WTC11 (cell line): Measurements from ENCODE around the gene GTPBP8. TPM values are rescaled to one million over a fixed set of nuclear protein-coding genes. Genes with fewer than 3 reads are reported as not detected.
A peak's percentile ranks its signal among the peaks of the same experiment; 100 is the strongest.

ENCODE experiments used
- ATAC-seq: fragments of 200-7000 bp; cut with Tn5 transposase; 2 replicates; pipeline ENCODE4 v1.10.0; 2021; ENCODE audit warnings: mild to moderate bottlenecking, moderate library complexity
- Bru-seq: library from RNA; stranded (reverse); fragments of 400-500 nt; gene quantifications from one replicate; lab custom pipeline; 2021; lab: Mats Ljungman, UMichigan
- CTCF ChIA-PET: fragments of 300-600 bp; sonication (Branson Sonifier 250); formaldehyde crosslinking; loops from one replicate; lab custom pipeline; 2021; ENCODE audit warnings: antibody characterized with exemption; lab: Charles Lee
- POLR2A ChIA-PET: fragments of 350-600 bp; sonication (Branson Sonifier 250); formaldehyde crosslinking; loops from one replicate; lab custom pipeline; 2021; ENCODE audit warnings: antibody characterized with exemption; lab: Charles Lee
- DNase-seq: peaks from one replicate; pipeline ENCODE4 v3.0.0; 2021; ENCODE audit warnings: low spot score
- H3K27ac Mint-ChIP-seq: 2 replicates; pipeline ENCODE4 v1.8.0; 2021; ENCODE audit warnings: mixed read lengths
- H3K27me3 Mint-ChIP-seq: 2 replicates; pipeline ENCODE4 v1.8.0; 2021; ENCODE audit warnings: low read depth, mild to moderate bottlenecking, moderate library complexity, mixed read lengths
- H3K36me3 Mint-ChIP-seq: 2 replicates; pipeline ENCODE4 v1.8.0; 2021; ENCODE audit warnings: mixed read lengths
- H3K4me1 Mint-ChIP-seq: 2 replicates; pipeline ENCODE4 v1.8.0; 2022; ENCODE audit warnings: mixed read lengths
- H3K4me3 Mint-ChIP-seq: 2 replicates; pipeline ENCODE4 v1.8.0; 2021; ENCODE audit warnings: mild to moderate bottlenecking, moderate library complexity, mixed read lengths
- H3K9me3 Mint-ChIP-seq: 2 replicates; pipeline ENCODE4 v1.8.0; 2021; ENCODE audit warnings: mixed read lengths
- CBFB ChIP-seq: sonication (generic); formaldehyde crosslinking; IDR thresholded peaks from 2 replicates; pipeline ENCODE4 v1.8.1; 2022; ENCODE audit warnings: mild to moderate bottlenecking, low read depth, missing genetic modification reagents
- CDX4 ChIP-seq: fragments of 250-450 bp; sonication (Bioruptor Pico); IDR thresholded peaks from 2 replicates; pipeline ENCODE4 v1.9.0; 2021; ENCODE audit warnings: moderate library complexity, mild to moderate bottlenecking, inconsistent platforms, borderline replicate concordance
- CREB1 ChIP-seq: sonication (generic); formaldehyde crosslinking; IDR thresholded peaks from 2 replicates; pipeline ENCODE4 v1.8.0; 2023; ENCODE audit warnings: mild to moderate bottlenecking, missing genetic modification reagents
- ETV6 ChIP-seq: sonication (generic); formaldehyde crosslinking; IDR thresholded peaks from 2 replicates; pipeline ENCODE4 v1.8.1; 2022; ENCODE audit warnings: mild to moderate bottlenecking, missing genetic modification reagents
- GABPB1 ChIP-seq: sonication (generic); formaldehyde crosslinking; IDR thresholded peaks from 2 replicates; pipeline ENCODE4 v1.8.1; 2023; ENCODE audit warnings: mild to moderate bottlenecking, missing genetic modification reagents
- GTF2I ChIP-seq: fragments of 250-450 bp; sonication (Bioruptor Pico); conservative IDR thresholded peaks from 2 replicates; pipeline ENCODE4 v1.4.0; 2021; ENCODE audit warnings: mild to moderate bottlenecking
- IRF1 ChIP-seq: sonication (generic); formaldehyde crosslinking; IDR thresholded peaks from 2 replicates; pipeline ENCODE4 v1.8.0; 2023; ENCODE audit warnings: missing genetic modification reagents
- JUN ChIP-seq: sonication (generic); formaldehyde crosslinking; IDR thresholded peaks from 2 replicates; pipeline ENCODE4 v1.8.0; 2023; ENCODE audit warnings: mild to moderate bottlenecking, missing genetic modification reagents
- KAT7 ChIP-seq: sonication (generic); formaldehyde crosslinking; IDR thresholded peaks from 2 replicates; pipeline ENCODE4 v1.8.1; 2023; ENCODE audit warnings: missing genetic modification reagents, mild to moderate bottlenecking, borderline replicate concordance
- MYBL2 ChIP-seq: sonication (generic); formaldehyde crosslinking; IDR thresholded peaks from 2 replicates; pipeline ENCODE4 v1.8.1; 2023; ENCODE audit warnings: mild to moderate bottlenecking, moderate library complexity, missing genetic modification reagents
- NR2C2 ChIP-seq: sonication (generic); formaldehyde crosslinking; IDR thresholded peaks from 2 replicates; pipeline ENCODE4 v1.8.0; 2022; ENCODE audit warnings: mild to moderate bottlenecking, missing genetic modification reagents
- NR3C1 ChIP-seq: sonication (generic); formaldehyde crosslinking; conservative IDR thresholded peaks from 2 replicates; pipeline ENCODE4 v1.8.1; 2023; ENCODE audit warnings: low read depth, mild to moderate bottlenecking, missing genetic modification reagents
- PRRX2 ChIP-seq: fragments of 250-450 bp; sonication (Bioruptor Pico); IDR thresholded peaks from 2 replicates; pipeline ENCODE4 v1.8.0; 2021; ENCODE audit warnings: mild to moderate bottlenecking
- SP1 ChIP-seq: sonication (generic); formaldehyde crosslinking; conservative IDR thresholded peaks from 2 replicates; pipeline ENCODE4 v1.8.1; 2022; ENCODE audit warnings: missing genetic modification reagents
- TCF7 ChIP-seq: sonication (generic); formaldehyde crosslinking; IDR thresholded peaks from 2 replicates; pipeline ENCODE4 v1.8.0; 2022; ENCODE audit warnings: mild to moderate bottlenecking, low read depth, missing genetic modification reagents, moderate library complexity
- TP53 ChIP-seq: sonication (generic); formaldehyde crosslinking; IDR thresholded peaks from 2 replicates; pipeline ENCODE4 v1.8.1; 2023; ENCODE audit warnings: mild to moderate bottlenecking, missing genetic modification reagents
- ZBTB21 ChIP-seq: sonication (generic); formaldehyde crosslinking; IDR thresholded peaks from 2 replicates; pipeline ENCODE4 v1.8.1; 2023; ENCODE audit warnings: mild to moderate bottlenecking, missing genetic modification reagents, borderline replicate concordance
- ZBTB43 ChIP-seq: sonication (generic); formaldehyde crosslinking; IDR thresholded peaks from 2 replicates; pipeline ENCODE4 v1.8.1; 2023; ENCODE audit warnings: mild to moderate bottlenecking, missing genetic modification reagents
- ZNF138 ChIP-seq: sonication (generic); formaldehyde crosslinking; conservative IDR thresholded peaks from 2 replicates; pipeline ENCODE4 v1.8.1; 2022; ENCODE audit warnings: mild to moderate bottlenecking, moderate library complexity, missing genetic modification reagents
- ZNF263 ChIP-seq: sonication (generic); formaldehyde crosslinking; IDR thresholded peaks from 2 replicates; pipeline ENCODE4 v1.8.1; 2022; ENCODE audit warnings: low read depth, mild to moderate bottlenecking, moderate library complexity, missing genetic modification reagents
- ZNF317 ChIP-seq: sonication (generic); formaldehyde crosslinking; IDR thresholded peaks from 2 replicates; pipeline ENCODE4 v1.8.1; 2023; ENCODE audit warnings: low read depth, mild to moderate bottlenecking, moderate library complexity, missing genetic modification reagents, borderline replicate concordance
- long read RNA-seq, 3 experiments: library from RNA in 1 of 3; library from capped mRNA in 1 of 3; library from polyadenylated mRNA in 1 of 3; unstranded in 2 of 3; stranded (forward) in 1 of 3; transcript quantifications; one replicate each; pipeline ENCODE4 v2.0.0, GENCODE V29; 2021
- total RNA-seq: library from RNA; stranded (reverse); gene quantifications from 3 replicates; pipeline ENCODE4 v1.2.3, GENCODE V29; 2021
- TF ChIP-seq, protein P1 (sequence below): sonication (generic); formaldehyde crosslinking; IDR thresholded peaks from 2 replicates; pipeline ENCODE4 v1.8.1; 2023; ENCODE audit warnings: mild to moderate bottlenecking, missing genetic modification reagents, borderline replicate concordance
- TF ChIP-seq, protein P2 (sequence below): sonication (generic); formaldehyde crosslinking; IDR thresholded peaks from 2 replicates; pipeline ENCODE4 v1.8.0; 2022; ENCODE audit warnings: mild to moderate bottlenecking, missing genetic modification reagents
- TF ChIP-seq, protein P3 (sequence below): sonication (generic); formaldehyde crosslinking; IDR thresholded peaks from 2 replicates; pipeline ENCODE4 v1.8.0; 2022; ENCODE audit warnings: mild to moderate bottlenecking, missing genetic modification reagents
- TF ChIP-seq, protein P4 (sequence below): sonication (generic); formaldehyde crosslinking; IDR thresholded peaks from 2 replicates; pipeline ENCODE4 v1.8.0; 2022; ENCODE audit warnings: mild to moderate bottlenecking, missing genetic modification reagents

GTPBP8 gene
- total RNA-seq (18.6 to 19.5 TPM (median 18.6 TPM) in 3 replicates), Bru-seq, nascent RNA (percentile 86 among the genes with signal in this experiment)
- long read RNA-seq, experiment 1, transcript GTPBP8-207 (5 exons, 715 nt) = minor isoform, 5 of 54 reads
- long read RNA-seq, experiment 1, transcript GTPBP8-203 (6 exons, 1,360 nt) = major isoform, 38 of 54 reads
- long read RNA-seq, experiment 1, partial matches to known transcripts = 1 of 54 reads
- long read RNA-seq, experiment 1, other reads (novel, unspliced or antisense) = 9 of 54 reads
- long read RNA-seq, experiment 2, transcript GTPBP8-203 (6 exons, 1,360 nt) = major isoform, 12 of 25 reads
- long read RNA-seq, experiment 2, partial matches to known transcripts = 3 of 25 reads
- long read RNA-seq, experiment 2, other reads (novel, unspliced or antisense) = 8 of 25 reads
- long read RNA-seq, experiment 3, transcript GTPBP8-207 (5 exons, 715 nt) = minor isoform, 5 of 117 reads
- long read RNA-seq, experiment 3, transcript GTPBP8-202 (5 exons, 1,787 nt) = minor isoform, 6 of 117 reads
- long read RNA-seq, experiment 3, transcript GTPBP8-203 (6 exons, 1,360 nt) = major isoform, 98 of 117 reads
- long read RNA-seq, experiment 3, partial matches to known transcripts = 1 of 117 reads
- long read RNA-seq, experiment 3, other reads (novel, unspliced or antisense) = 4 of 117 reads

GRCh38 chr3:112990672-112991602, at the start of gene GTPBP8:
GTPBP8 (plus strand) TSS chr3:112990984; CDS start chr3:112991000, 16 bp downstream.
- CTCF ChIA-PET = interaction anchor here (1.0 to 2.9 kb wide), 7 partner anchors 12 to 348 kb away, joined by 3 to 19 read pairs (median 5); a partner anchor contains a TSS
- POLR2A ChIA-PET = interaction anchor here (0.6 to 1.6 kb wide), 4 partner anchors 19 to 349 kb away, joined by 4 to 7 read pairs (median 4); no protein-coding TSS in a partner anchor
- H3K9me3 Mint-ChIP-seq = no peaks in the 10 kb centered on the region
- peak within 1 kb of the TSS; percentile 84 for H3K4me3 Mint-ChIP-seq
- ATAC-seq (peak; percentile 96), DNase-seq (peak; percentile 89)
- H3K27ac Mint-ChIP-seq = peak within 1 kb of the TSS; percentile 97
- H3K36me3 Mint-ChIP-seq = 0 out of 2 replicates have a peak, but pooled peaks cover 3% of the 10 kb centered on the region
- peaks cover 7% of the 10 kb centered on the region for H3K27me3 Mint-ChIP-seq
- peaks cover 28% of the 10 kb centered on the region for H3K4me1 Mint-ChIP-seq
- 0 out of 2 replicates have a peak, but pooled peaks have one; percentile 29 for TF ChIP-seq ZBTB43 (CRISPR knock-in tag)
- 0 out of 2 replicates have a peak, but pooled peaks have one; percentile 59 for TF ChIP-seq CBFB
- TF ChIP-seq, protein P1, sequence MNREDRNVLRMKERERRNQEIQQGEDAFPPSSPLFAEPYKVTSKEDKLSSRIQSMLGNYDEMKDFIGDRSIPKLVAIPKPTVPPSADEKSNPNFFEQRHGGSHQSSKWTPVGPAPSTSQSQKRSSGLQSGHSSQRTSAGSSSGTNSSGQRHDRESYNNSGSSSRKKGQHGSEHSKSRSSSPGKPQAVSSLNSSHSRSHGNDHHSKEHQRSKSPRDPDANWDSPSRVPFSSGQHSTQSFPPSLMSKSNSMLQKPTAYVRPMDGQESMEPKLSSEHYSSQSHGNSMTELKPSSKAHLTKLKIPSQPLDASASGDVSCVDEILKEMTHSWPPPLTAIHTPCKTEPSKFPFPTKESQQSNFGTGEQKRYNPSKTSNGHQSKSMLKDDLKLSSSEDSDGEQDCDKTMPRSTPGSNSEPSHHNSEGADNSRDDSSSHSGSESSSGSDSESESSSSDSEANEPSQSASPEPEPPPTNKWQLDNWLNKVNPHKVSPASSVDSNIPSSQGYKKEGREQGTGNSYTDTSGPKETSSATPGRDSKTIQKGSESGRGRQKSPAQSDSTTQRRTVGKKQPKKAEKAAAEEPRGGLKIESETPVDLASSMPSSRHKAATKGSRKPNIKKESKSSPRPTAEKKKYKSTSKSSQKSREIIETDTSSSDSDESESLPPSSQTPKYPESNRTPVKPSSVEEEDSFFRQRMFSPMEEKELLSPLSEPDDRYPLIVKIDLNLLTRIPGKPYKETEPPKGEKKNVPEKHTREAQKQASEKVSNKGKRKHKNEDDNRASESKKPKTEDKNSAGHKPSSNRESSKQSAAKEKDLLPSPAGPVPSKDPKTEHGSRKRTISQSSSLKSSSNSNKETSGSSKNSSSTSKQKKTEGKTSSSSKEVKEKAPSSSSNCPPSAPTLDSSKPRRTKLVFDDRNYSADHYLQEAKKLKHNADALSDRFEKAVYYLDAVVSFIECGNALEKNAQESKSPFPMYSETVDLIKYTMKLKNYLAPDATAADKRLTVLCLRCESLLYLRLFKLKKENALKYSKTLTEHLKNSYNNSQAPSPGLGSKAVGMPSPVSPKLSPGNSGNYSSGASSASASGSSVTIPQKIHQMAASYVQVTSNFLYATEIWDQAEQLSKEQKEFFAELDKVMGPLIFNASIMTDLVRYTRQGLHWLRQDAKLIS (CRISPR knock-in tag) = peak; percentile 65; the same call in 1 of the 2 replicates
- peak; percentile 37; the same call in 1 of the 2 replicates for TF ChIP-seq GABPB1 (CRISPR knock-in tag)
- no peak for TF ChIP-seq ZNF138 (CRISPR knock-in tag)
- TF ChIP-seq TCF7 (CRISPR knock-in tag) = no peak
- TF ChIP-seq, protein P2, sequence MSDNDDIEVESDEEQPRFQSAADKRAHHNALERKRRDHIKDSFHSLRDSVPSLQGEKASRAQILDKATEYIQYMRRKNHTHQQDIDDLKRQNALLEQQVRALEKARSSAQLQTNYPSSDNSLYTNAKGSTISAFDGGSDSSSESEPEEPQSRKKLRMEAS (CRISPR knock-in tag) = peak; percentile 63; the same call in 1 of the 2 replicates
- TF ChIP-seq, protein P3, sequence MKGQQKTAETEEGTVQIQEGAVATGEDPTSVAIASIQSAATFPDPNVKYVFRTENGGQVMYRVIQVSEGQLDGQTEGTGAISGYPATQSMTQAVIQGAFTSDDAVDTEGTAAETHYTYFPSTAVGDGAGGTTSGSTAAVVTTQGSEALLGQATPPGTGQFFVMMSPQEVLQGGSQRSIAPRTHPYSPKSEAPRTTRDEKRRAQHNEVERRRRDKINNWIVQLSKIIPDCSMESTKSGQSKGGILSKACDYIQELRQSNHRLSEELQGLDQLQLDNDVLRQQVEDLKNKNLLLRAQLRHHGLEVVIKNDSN = no peak
- peak; percentile 80; the same call in 1 of the 2 replicates for TF ChIP-seq TP53 (CRISPR knock-in tag)
- TF ChIP-seq IRF1 (CRISPR knock-in tag) = no peak
- peak; percentile 88 for TF ChIP-seq SP1
- no peak for TF ChIP-seq CDX4
- TF ChIP-seq JUN = no peak
- TF ChIP-seq PRRX2 (CRISPR knock-in tag) = 0 out of 2 replicates have a peak, but pooled peaks have one; percentile 32
- 0 out of 2 replicates have a peak, but pooled peaks have one; percentile 66 for TF ChIP-seq NR3C1 (CRISPR knock-in tag)
- no peak for TF ChIP-seq ZNF317 (CRISPR knock-in tag)
- no peak for TF ChIP-seq GTF2I (CRISPR knock-in tag)
- peak; percentile 77 for TF ChIP-seq CREB1 (CRISPR knock-in tag)
- TF ChIP-seq, protein P4, sequence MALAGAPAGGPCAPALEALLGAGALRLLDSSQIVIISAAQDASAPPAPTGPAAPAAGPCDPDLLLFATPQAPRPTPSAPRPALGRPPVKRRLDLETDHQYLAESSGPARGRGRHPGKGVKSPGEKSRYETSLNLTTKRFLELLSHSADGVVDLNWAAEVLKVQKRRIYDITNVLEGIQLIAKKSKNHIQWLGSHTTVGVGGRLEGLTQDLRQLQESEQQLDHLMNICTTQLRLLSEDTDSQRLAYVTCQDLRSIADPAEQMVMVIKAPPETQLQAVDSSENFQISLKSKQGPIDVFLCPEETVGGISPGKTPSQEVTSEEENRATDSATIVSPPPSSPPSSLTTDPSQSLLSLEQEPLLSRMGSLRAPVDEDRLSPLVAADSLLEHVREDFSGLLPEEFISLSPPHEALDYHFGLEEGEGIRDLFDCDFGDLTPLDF (CRISPR knock-in tag) = 0 out of 2 replicates have a peak, but pooled peaks have one; percentile 26
- TF ChIP-seq ZBTB21 (CRISPR knock-in tag) = peak; percentile 75; the same call in 1 of the 2 replicates
- TF ChIP-seq NR2C2 (CRISPR knock-in tag) = peak; percentile 27; the same call in 1 of the 2 replicates
- TF ChIP-seq ZNF263 (CRISPR knock-in tag) = no peak
- peak; percentile 19; the same call in 1 of the 2 replicates for TF ChIP-seq ETV6 (CRISPR knock-in tag)
- TF ChIP-seq MYBL2 (CRISPR knock-in tag) = peak; percentile 85
- TF ChIP-seq KAT7 (CRISPR knock-in tag) = 0 out of 2 replicates have a peak, but pooled peaks have one; percentile 29
